GM12878 (cell line): ENCODE data around the gene VSIG10. TPM values are rescaled to one million over a fixed set of nuclear protein-coding genes. Genes with fewer than 3 reads are reported as not detected.

Source experiments
- ATAC-seq: fragments of 200-7000 bp; cut with Tn5 transposase; 3 replicates; pipeline ENCODE4 v1.9.1; 2020; ENCODE audit warnings: mild to moderate bottlenecking, moderate library complexity
- BruUV-seq: library from RNA; stranded (reverse); fragments of 400-500 nt; replicated peaks from 2 replicates; lab custom pipeline; 2021; lab: Mats Ljungman, UMichigan
- CTCF ChIA-PET: fragments of 300-600 bp; sonication (Branson Sonifier 250); formaldehyde crosslinking; extraction: SDS; loops from one replicate; lab custom pipeline; 2021; ENCODE audit warnings: inconsistent platforms; lab: Yijun Ruan, JAX
- POLR2A ChIA-PET: fragments of 350-600 bp; formaldehyde crosslinking; extraction: SDS; loops from one replicate; lab custom pipeline; 2021; ENCODE audit warnings: inconsistent platforms; lab: Charles Lee
- RAD21 ChIA-PET: fragments of 300-600 bp; sonication (Branson Sonifier 250); formaldehyde crosslinking; loops from one replicate; lab custom pipeline; 2023; ENCODE audit warnings: antibody characterized with exemption; ENCODE audit not compliant: unreplicated experiment; lab: Charles Lee
- SMC1A ChIA-PET: fragments of 300-600 bp; sonication (Branson Sonifier 250); formaldehyde crosslinking; loops from one replicate; lab custom pipeline; 2023; ENCODE audit not compliant: unreplicated experiment, uncharacterized antibody; lab: Charles Lee
- DNase-seq: peaks from one replicate; pipeline ENCODE4 v3.0.0-alpha.2; 2011; ENCODE audit warnings: low read depth, low spot score
- FAIRE-seq: peaks from 3 replicates; lab custom pipeline; 2011; peaks lifted over from hg19 to GRCh38; lab: Jason Lieb, UNC
- H2AFZ ChIP-seq: 2 replicates; pipeline ENCODE4 v1.6.0; 2011; ENCODE audit warnings: low read depth, low read length, control low read depth; ENCODE audit not compliant: control insufficient read depth
- H3K27ac ChIP-seq: 2 replicates; pipeline ENCODE4 v1.5.1; 2011; ENCODE audit warnings: control low read depth; ENCODE audit not compliant: control insufficient read depth, insufficient read depth
- H3K27me3 ChIP-seq, 2 experiments: replicated peaks in 1 of 2; 2 replicates each; pipeline versions ENCODE4 v1.6.0 to v1.6.1; 2011; ENCODE audit warnings: low read length in 1 of 2; ENCODE audit not compliant: control insufficient read depth in 2 of 2, insufficient read depth in 2 of 2
- H3K36me3 ChIP-seq, 2 experiments: 2 replicates each; pipeline ENCODE4 v1.5.1; 2011; ENCODE audit warnings: low read length in 1 of 2; ENCODE audit not compliant: control insufficient read depth in 2 of 2, insufficient read depth in 2 of 2
- H3K4me1 ChIP-seq: 2 replicates; pipeline ENCODE4 v1.6.1; 2011; ENCODE audit warnings: mild to moderate bottlenecking, low read length, moderate library complexity, mixed read lengths; ENCODE audit not compliant: control insufficient read depth, insufficient read depth
- H3K4me2 ChIP-seq: 2 replicates; pipeline ENCODE4 v1.6.0; 2011; ENCODE audit warnings: control low read depth; ENCODE audit not compliant: control insufficient read depth, insufficient read depth
- H3K4me3 ChIP-seq: fragments of 200-600 bp; sonication (generic); 2 replicates; pipeline ENCODE4 v1.5.1; 2016
- H3K79me2 ChIP-seq: 2 replicates; pipeline ENCODE4 v1.6.0; 2011; ENCODE audit warnings: low read length; ENCODE audit not compliant: control insufficient read depth, insufficient read depth
- H3K9ac ChIP-seq: 2 replicates; pipeline ENCODE4 v1.8.0; 2011; ENCODE audit warnings: low read length, control low read depth, mixed read lengths; ENCODE audit not compliant: control insufficient read depth, insufficient read depth
- H3K9me3 ChIP-seq: replicated peaks from 3 replicates; pipeline ENCODE4 v1.5.1; 2011; ENCODE audit warnings: mild to moderate bottlenecking, low read length; ENCODE audit not compliant: control insufficient read depth, insufficient read depth
- H4K20me1 ChIP-seq: 2 replicates; pipeline ENCODE4 v1.6.0; 2011; ENCODE audit not compliant: control insufficient read depth, insufficient read depth
- CBFB ChIP-seq: IDR thresholded peaks from 2 replicates; pipeline ENCODE4 v1.6.1; 2016; ENCODE audit warnings: antibody characterized with exemption, low read depth
- FOXM1 ChIP-seq: IDR thresholded peaks from 2 replicates; pipeline ENCODE4 v1.6.1; 2012; ENCODE audit warnings: low read depth, mild to moderate bottlenecking, inconsistent platforms, low read length, moderate library complexity
- POLR2AphosphoS5 ChIP-seq: IDR thresholded peaks from 2 replicates; pipeline ENCODE4 v1.6.1; 2011; ENCODE audit warnings: mild to moderate bottlenecking, low read length, inconsistent platforms
- RUNX3 ChIP-seq: IDR thresholded peaks from 2 replicates; pipeline ENCODE4 v1.6.1; 2012; ENCODE audit warnings: low read length, inconsistent platforms
- SPI1 ChIP-seq: IDR thresholded peaks from 2 replicates; pipeline ENCODE4 v1.6.1; 2011; ENCODE audit warnings: low read depth, mild to moderate bottlenecking, low read length, moderate library complexity, borderline replicate concordance; ENCODE audit not compliant: insufficient read depth
- TCF12 ChIP-seq: IDR thresholded peaks from 2 replicates; pipeline ENCODE4 v1.6.1; 2011; ENCODE audit warnings: low read depth, mild to moderate bottlenecking, low read length
- TCF3 ChIP-seq: IDR thresholded peaks from 2 replicates; pipeline ENCODE4 v1.6.1; 2012; ENCODE audit warnings: low read depth, mild to moderate bottlenecking, low read length, borderline replicate concordance; ENCODE audit not compliant: insufficient read depth
- TCF7 ChIP-seq: IDR thresholded peaks from 2 replicates; pipeline ENCODE4 v1.6.1; 2014; ENCODE audit warnings: antibody characterized with exemption, borderline replicate concordance
- WGBS: methylation state at CpG from one replicate; pipeline ENCODE4 v1.1.6; 2016; ENCODE audit warnings: low lambda C conversion rate; ENCODE audit not compliant: insufficient replicate concordance, insufficient coverage; ENCODE audit errors: missing lambda C conversion rate; 5-methylcytosine and 5-hydroxymethylcytosine counted together
- in situ Hi-C: fragments of 300-500 bp; cut with MboI; formaldehyde crosslinking; loops from 9 replicates; pipeline ENCODE4 v1.14.3; 2018; ENCODE audit warnings: mixed read lengths
- intact Hi-C: fragments of 100-400 bp; cut with micrococcal nuclease; formaldehyde crosslinking; loops from one replicate; pipeline ENCODE4 v1.14.2; 2022; ENCODE audit not compliant: unreplicated experiment
- polyA plus RNA-seq, 11 experiments: library from polyadenylated mRNA; depleted of rRNA in 4 of 11; unstranded in 6 of 11; stranded (reverse) in 5 of 11; fragments of >200 nt; fragmentation: Nextera tagmentation in 4 of 11; fragmentation: Illumina TruSeq in 1 of 11; extraction: Ambion mirVana in 4 of 11; extraction: Trizol in 1 of 11; gene quantifications; 1 replicate in 1 of 11; 2 replicates in 10 of 11; pipeline versions ENCODE4 v1.2.1 to v1.2.3, GENCODE V29; 2011 to 2016; ENCODE audit warnings: inconsistent platforms in 2 of 11, missing spikeins in 2 of 11, low read depth in 1 of 11
- total RNA-seq, 4 experiments: library from RNA; depleted of rRNA in 3 of 4; stranded (reverse); fragments of >200 nt in 3 of 4; fragmentation: Illumina TruSeq in 1 of 4; extraction: Trizol in 1 of 4; gene quantifications; 2 replicates each; pipeline versions ENCODE4 v1.2.1 to v1.2.3, GENCODE V29; 2013 to 2021

VSIG10 gene
- total and polyA plus RNA-seq, 10 of the 15 experiments (the other 5 are each of a cell fraction or from before 2014, with no cell fraction given): 3.4 to 10.2 (median 5.8) TPM

DNA sequence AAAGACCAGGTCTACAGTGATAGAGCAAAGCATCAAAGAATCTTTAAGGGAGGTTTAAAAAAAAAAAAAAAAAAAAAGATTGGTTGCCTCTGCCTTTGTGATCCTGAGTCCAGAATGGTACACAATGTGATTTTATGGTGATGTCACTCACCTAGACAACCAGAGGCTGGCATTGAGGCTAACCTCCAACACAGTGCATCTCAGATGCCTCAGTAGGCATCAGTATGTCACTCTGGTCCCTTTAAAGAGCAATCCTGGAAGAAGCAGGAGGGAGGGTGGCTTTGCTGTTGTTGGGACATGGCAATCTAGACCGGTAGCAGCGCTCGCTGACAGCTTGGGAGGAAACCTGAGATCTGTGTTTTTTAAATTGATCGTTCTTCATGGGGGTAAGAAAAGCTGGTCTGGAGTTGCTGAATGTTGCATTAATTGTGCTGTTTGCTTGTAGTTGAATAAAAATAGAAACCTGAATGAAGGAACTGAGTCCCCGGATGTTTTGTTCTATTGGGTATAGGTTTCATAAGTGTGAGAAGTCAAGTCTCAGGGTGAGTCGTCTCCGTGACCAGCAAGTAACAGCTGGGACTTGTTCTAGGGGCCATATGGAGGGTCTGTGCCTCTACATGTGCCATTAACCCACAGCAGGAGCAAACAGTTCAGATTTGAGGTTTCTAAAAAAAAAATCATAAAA lies 41.4 kb upstream of the VSIG10 start:
- ATAC-seq (peak; percentile 84), FAIRE-seq (peak; percentile 71), DNase-seq (no peak)
- Histone ChIP-seq H3K9ac (no peak overlapping the region), H2AFZ (no peak overlapping the region), H3K27me3 (no peaks in the 10 kb centered on the region), H3K36me3 (peaks cover 7 to 30% of the 10 kb centered on the region in 2 experiments), H3K4me3 (0 out of 2 replicates have a peak overlapping the region, but pooled peaks have one; percentile 55), H4K20me1 (no peaks in the 10 kb centered on the region)
- CTCF ChIA-PET: no interaction called here
- in situ Hi-C loops: loop anchor here (25.0 kb wide), 1 partner anchor 1517 kb away; the partner anchor contains the start of gene PRKAB1
- BruUV-seq: TSS peak; percentile 83
- POLR2A ChIA-PET: interaction anchor here (0.6 kb wide), 1 partner anchor 31 kb away, joined by 3 read pairs; no protein-coding TSS in a partner anchor
- TF ChIP-seq POLR2AphosphoS5: peak; percentile 45; the same call in 1 of the 2 replicates
- peak; percentile 52; the same call in 1 of the 2 replicates for TF ChIP-seq FOXM1
- peak; percentile 74; the same call in 1 of the 2 replicates for TF ChIP-seq TCF3
- 0 out of 2 replicates have a peak, but pooled peaks have one; percentile 37 for TF ChIP-seq SPI1
- TF ChIP-seq CBFB: no peak
- no peak for TF ChIP-seq TCF7
- TF ChIP-seq TCF12: peak; percentile 78
- TF ChIP-seq RUNX3: peak; percentile 44; the same call in 1 of the 2 replicates
- TF ChIP-seq, all 136 proteins: peak for 6
- intact Hi-C loops: no loop called here
- Histone ChIP-seq H3K4me1 (peaks cover 20% of the 10 kb centered on the region), H3K27ac (peak overlapping the region; percentile 67), H3K79me2 (no peaks in the 10 kb centered on the region), H3K4me2 (peak overlapping the region; percentile 24), H3K9me3 (no peaks in the 10 kb centered on the region; the same call in 2 of the 3 replicates)
- 42% methylated on average over 7 of the region's 7 CpGs for WGBS
- ChIA-PET RAD21 (no interaction called here), SMC1A (no interaction called here)
